ENCODE measurements around the gene VWA5A. TPM values are rescaled to one million over a fixed set of nuclear protein-coding genes. Genes with fewer than 3 reads are reported as not detected.

The VWA5A gene
- total RNA-seq, 2 experiments from 2014 or later: 0.38 to 2.1 TPM

DNA sequence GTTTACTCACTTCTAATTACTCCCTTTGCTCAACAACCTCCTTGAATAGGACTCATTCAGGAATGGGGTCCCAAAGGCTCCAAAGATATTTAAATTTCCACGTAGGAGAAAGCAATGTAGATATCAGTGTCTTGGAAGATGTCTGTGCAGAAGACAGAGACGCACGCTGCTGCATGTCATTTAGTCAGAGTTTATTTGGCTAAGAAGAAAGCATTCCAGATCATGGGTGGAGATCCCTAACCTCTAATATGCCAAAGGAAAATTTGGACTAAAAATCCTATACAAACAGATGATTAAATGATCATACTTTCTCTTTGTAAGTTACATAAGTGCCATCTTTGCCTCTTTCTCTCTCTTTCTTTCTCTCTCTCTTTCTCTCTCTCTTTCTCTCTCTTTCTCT lies 67.8 kb downstream of the VWA5A start, which contains the start of gene OR10D3:
OR10D3 (plus strand) TSS at position 278 of the 400 bp plus-strand sequence. CDS start 1,925 bp downstream, outside the sequence.
- DNase-seq (ENCODE audit: low spot score): no peak
- intact Hi-C loops (cut with micrococcal nuclease; ENCODE audit: unreplicated experiment): no loop called here
- H3K4me2 ChIP-seq (ENCODE audit: low read length): no peak within 1 kb of the TSS
- ChIA-PET CTCF (ENCODE audit: unreplicated experiment) (no interaction called here), POLR2A (no interaction called here)
- no peak within 1 kb of the TSS for H3K27ac ChIP-seq (ENCODE audit: low read depth, low read length, poor library complexity, severe bottlenecking)
- H3K79me2 ChIP-seq (ENCODE audit: insufficient read depth, low read depth, low read length): no peaks in the 10 kb centered on the region
- no TSS peak for BruUV-seq (replicated peaks)
- no peaks in the 10 kb centered on the region for H3K9me3 ChIP-seq (ENCODE audit: low read length)
- no peaks in the 10 kb centered on the region for H3K4me1 ChIP-seq (ENCODE audit: insufficient read depth, low read length, poor library complexity, severe bottlenecking)
- H3K36me3 ChIP-seq (ENCODE audit: insufficient read depth, low read length): no peaks in the 10 kb centered on the region
- no peak within 1 kb of the TSS for H2AFZ ChIP-seq (ENCODE audit: low read length)
- no peak within 1 kb of the TSS for H3K4me3 ChIP-seq (ENCODE audit: low read depth, low read length, poor library complexity, severe bottlenecking)
- H4K20me1 ChIP-seq (ENCODE audit: insufficient read depth, low read length): no peaks in the 10 kb centered on the region
- no peak for TF ChIP-seq EZH2phosphoT487 (IDR thresholded peaks at IDR 0.05; ENCODE audit: borderline replicate concordance, low read depth, low read length)
- H3K9me2 ChIP-seq (ENCODE audit: insufficient read depth, low read length): no peaks in the 10 kb centered on the region

DNA sequence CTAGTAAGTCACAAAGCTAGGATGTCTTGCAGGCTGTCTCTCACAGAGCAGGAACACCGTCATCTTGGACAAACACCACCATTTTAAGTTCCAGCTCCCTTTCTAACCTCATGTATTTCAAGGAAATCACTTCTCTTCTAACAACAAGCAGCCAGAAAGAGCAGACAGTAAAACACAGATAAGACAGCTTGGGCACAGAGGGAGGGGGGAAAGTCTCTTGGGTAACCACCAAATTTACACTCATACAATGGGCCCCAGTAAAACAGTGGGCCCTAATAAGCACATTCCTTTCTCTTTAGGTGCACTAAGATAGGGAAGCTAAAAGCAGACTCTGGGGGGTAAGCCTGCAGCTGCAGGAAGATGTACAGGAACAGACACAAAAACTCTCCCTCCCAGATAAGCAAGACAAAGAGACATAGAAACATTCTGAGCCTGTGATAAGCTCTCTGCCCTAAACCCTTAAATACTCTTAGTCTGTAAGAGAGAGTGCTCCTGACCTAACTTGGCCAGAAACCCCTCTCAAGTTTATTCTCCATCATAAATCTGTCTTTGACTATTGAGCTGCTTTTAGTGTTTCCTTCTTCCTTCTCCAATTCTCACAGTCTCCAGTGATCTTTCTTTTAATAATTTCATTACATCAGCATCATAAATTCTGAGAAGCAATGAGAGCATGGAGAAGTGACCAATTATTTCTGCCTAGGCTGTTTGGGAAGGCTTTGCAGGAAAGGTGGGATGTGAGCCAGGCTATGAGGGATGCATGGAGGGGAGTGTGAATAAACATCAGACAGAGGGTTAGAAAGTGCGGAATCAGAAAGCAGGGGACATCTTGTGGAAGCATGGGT lies 75.3 kb downstream of the VWA5A start:
- Histone ChIP-seq H3K27ac (ENCODE audit: low read depth, low read length, poor library complexity, severe bottlenecking) (no peak overlapping the region), H3K4me2 (ENCODE audit: low read length) (no peak overlapping the region), H3K9me2 (ENCODE audit: insufficient read depth, low read length) (no peaks in the 10 kb centered on the region), H3K36me3 (ENCODE audit: insufficient read depth, low read length) (no peaks in the 10 kb centered on the region), H2AFZ (ENCODE audit: low read length) (no peak overlapping the region), H3K4me3 (ENCODE audit: low read depth, low read length, poor library complexity, severe bottlenecking) (no peak overlapping the region), H3K4me1 (ENCODE audit: insufficient read depth, low read length, poor library complexity, severe bottlenecking) (no peaks in the 10 kb centered on the region), H3K79me2 (ENCODE audit: insufficient read depth, low read depth, low read length) (no peaks in the 10 kb centered on the region), H4K20me1 (ENCODE audit: insufficient read depth, low read length) (no peaks in the 10 kb centered on the region), H3K9me3 (ENCODE audit: low read length) (no peaks in the 10 kb centered on the region)
- intact Hi-C loops (cut with micrococcal nuclease; ENCODE audit: unreplicated experiment): no loop called here
- DNase-seq (ENCODE audit: low spot score): no peak
- no TSS peak for BruUV-seq (replicated peaks)
- TF ChIP-seq EZH2phosphoT487 (IDR thresholded peaks at IDR 0.05; ENCODE audit: borderline replicate concordance, low read depth, low read length) (no peak), CTCF (conservative IDR thresholded peaks at IDR 0.05; ENCODE audit: low read length) (no peak)
- ChIA-PET POLR2A (no interaction called here), CTCF (ENCODE audit: unreplicated experiment) (no interaction called here)

- no peak overlapping the region for H3K4me3 ChIP-seq (ENCODE audit: low read depth, low read length, poor library complexity, severe bottlenecking)
- H3K27ac ChIP-seq (ENCODE audit: low read depth, low read length, poor library complexity, severe bottlenecking): no peak overlapping the region
- no peak for DNase-seq (ENCODE audit: low spot score)
- H3K4me2 ChIP-seq (ENCODE audit: low read length): no peak overlapping the region
- no peak overlapping the region for H2AFZ ChIP-seq (ENCODE audit: low read length)
- ChIA-PET POLR2A (no interaction called here), CTCF (ENCODE audit: unreplicated experiment) (interaction anchor here (0.9 kb wide), 1 partner anchor 137 kb away, joined by 3 read pairs; no protein-coding TSS in a partner anchor)
- intact Hi-C loops (cut with micrococcal nuclease; ENCODE audit: unreplicated experiment): no loop called here
- no peaks in the 10 kb centered on the region for H3K36me3 ChIP-seq (ENCODE audit: insufficient read depth, low read length)
- H3K79me2 ChIP-seq (ENCODE audit: insufficient read depth, low read depth, low read length): no peaks in the 10 kb centered on the region
- BruUV-seq (replicated peaks): no TSS peak
- H3K9me3 ChIP-seq (ENCODE audit: low read length): no peaks in the 10 kb centered on the region
- H3K9me2 ChIP-seq (ENCODE audit: insufficient read depth, low read length): no peaks in the 10 kb centered on the region
- TF ChIP-seq CTCF (conservative IDR thresholded peaks at IDR 0.05; ENCODE audit: low read length) (no peak), EZH2phosphoT487 (IDR thresholded peaks at IDR 0.05; ENCODE audit: borderline replicate concordance, low read depth, low read length) (no peak)
- H3K4me1 ChIP-seq (ENCODE audit: insufficient read depth, low read length, poor library complexity, severe bottlenecking): no peaks in the 10 kb centered on the region
- no peaks in the 10 kb centered on the region for H4K20me1 ChIP-seq (ENCODE audit: insufficient read depth, low read length)
Observed at GRCh38 chr11:124193221-124194010, 78.2 kb downstream of the VWA5A start.
